SK-N-SH (cell line): ENCODE data around the gene MARCHF4. TPM values are rescaled to one million over a fixed set of nuclear protein-coding genes. Genes with fewer than 3 reads are reported as not detected.

Experiments
- CTCF ChIA-PET: fragments of 300-600, 350-600 bp; formaldehyde crosslinking; extraction: SDS; loops from one replicate; lab custom pipeline; 2021; lab: Yijun Ruan, JAX
- POLR2A ChIA-PET: fragments of 350-600 bp; sonication (Branson Sonifier 250); formaldehyde crosslinking; extraction: SDS; loops from one replicate; lab custom pipeline; 2020; ENCODE audit warnings: antibody characterized with exemption, inconsistent platforms; lab: Yijun Ruan, JAX
- DNase-seq: peaks from one replicate; pipeline ENCODE4 v3.0.0; 2012
- H2AFZ ChIP-seq: fragments of 200-600 bp; sonication (generic); 2 replicates; pipeline ENCODE4 v1.8.1; 2016; ENCODE audit warnings: antibody characterized with exemption, mild to moderate bottlenecking, low read depth
- H3F3A ChIP-seq: fragments of 200-600 bp; sonication (generic); replicated peaks from 2 replicates; pipeline ENCODE3; 2016; ENCODE audit warnings: antibody characterized with exemption, mild to moderate bottlenecking; ENCODE audit not compliant: insufficient read depth
- H3K27ac ChIP-seq, 2 experiments: fragments of 200-500 bp in 1 of 2; fragments of 200-600 bp in 1 of 2; sonication (Bioruptor generic) in 1 of 2; sonication (generic), shearing (Covaris generic) in 1 of 2; 2 replicates each; pipeline versions ENCODE4 v1.5.1 to v1.6.1; 2014 to 2016; ENCODE audit warnings: low read depth in 2 of 2, inconsistent platforms in 1 of 2, low read length in 1 of 2, mild to moderate bottlenecking in 1 of 2, mixed read lengths in 1 of 2
- H3K27me3 ChIP-seq: fragments of 200-600 bp; sonication (generic), shearing (Covaris generic); 2 replicates; pipeline ENCODE4 v1.6.1; 2016; ENCODE audit warnings: mixed run types; ENCODE audit not compliant: insufficient read depth
- H3K36me3 ChIP-seq, 2 experiments: fragments of 200-500 bp in 1 of 2; fragments of 200-600 bp in 1 of 2; sonication (Bioruptor generic) in 1 of 2; sonication (generic) in 1 of 2; replicated peaks in 1 of 2; 2 replicates each; pipeline versions ENCODE3 to v1.5.1; 2014 to 2016; ENCODE audit warnings: low read length in 1 of 2, mild to moderate bottlenecking in 1 of 2; ENCODE audit not compliant: insufficient read depth in 2 of 2, control insufficient read depth in 1 of 2
- H3K4me1 ChIP-seq, 2 experiments: fragments of 200-500 bp in 1 of 2; fragments of 200-600 bp in 1 of 2; sonication (Bioruptor generic) in 1 of 2; sonication (generic), shearing (Covaris generic) in 1 of 2; 2 replicates each; pipeline versions ENCODE4 v1.5.1 to v1.6.1; 2014 to 2016; ENCODE audit warnings: low read depth in 1 of 2, low read length in 1 of 2, mixed run types in 1 of 2; ENCODE audit not compliant: insufficient read depth in 2 of 2, control insufficient read depth in 1 of 2
- H3K4me2 ChIP-seq: fragments of 200-600 bp; sonication (generic), shearing (Covaris generic); 2 replicates; pipeline ENCODE4 v1.6.1; 2017; ENCODE audit warnings: mixed run types
- H3K4me3 ChIP-seq, 2 experiments: fragments of 200-500 bp in 1 of 2; fragments of 200-600 bp in 1 of 2; sonication (Bioruptor generic) in 1 of 2; sonication (generic), shearing (Covaris generic) in 1 of 2; 2 replicates each; pipeline versions ENCODE4 v1.5.1 to v1.8.1; 2014 to 2016; ENCODE audit warnings: low read depth in 2 of 2, inconsistent platforms in 1 of 2, low read length in 1 of 2, mild to moderate bottlenecking in 1 of 2, mixed read lengths in 1 of 2, moderate library complexity in 1 of 2
- H3K79me2 ChIP-seq: fragments of 200-600 bp; sonication (generic); 2 replicates; pipeline ENCODE4 v1.8.1; 2017; ENCODE audit warnings: mild to moderate bottlenecking; ENCODE audit not compliant: insufficient read depth
- H3K9ac ChIP-seq: fragments of 200-600 bp; sonication (generic); 2 replicates; pipeline ENCODE4 v1.6.1; 2017; ENCODE audit warnings: mixed run types
- H3K9me2 ChIP-seq: fragments of 200-600 bp; sonication (generic); 2 replicates; pipeline ENCODE4 v1.6.1; 2017; ENCODE audit warnings: mixed run types
- H3K9me3 ChIP-seq: fragments of 200-600 bp; sonication (generic); 2 replicates; pipeline ENCODE4 v1.6.1; 2017; ENCODE audit warnings: mixed run types, mild to moderate bottlenecking, moderate library complexity
- H4K20me1 ChIP-seq: fragments of 200-600 bp; sonication (generic); 2 replicates; pipeline ENCODE4 v1.6.1; 2017; ENCODE audit warnings: mild to moderate bottlenecking, mixed run types; ENCODE audit not compliant: insufficient read depth
- EP300 ChIP-seq, 2 experiments: IDR thresholded peaks; 2 replicates each; pipeline versions ENCODE4 v1.4.0 to v1.6.1; 2012; ENCODE audit warnings: borderline replicate concordance in 1 of 2, low read depth in 1 of 2, low read length in 1 of 2
- FOSL2 ChIP-seq: IDR thresholded peaks from 2 replicates; pipeline ENCODE4 v1.4.0; 2012; ENCODE audit warnings: low read depth, mild to moderate bottlenecking, moderate library complexity, borderline replicate concordance
- FOXJ3 ChIP-seq: sonication (generic); formaldehyde crosslinking; IDR thresholded peaks from 2 replicates; pipeline ENCODE4 v1.5.1; 2020; ENCODE audit warnings: mild to moderate bottlenecking, missing genetic modification reagents
- JUND ChIP-seq: IDR thresholded peaks from 2 replicates; pipeline ENCODE4 v1.4.0; 2012
- MAX ChIP-seq: IDR thresholded peaks from 2 replicates; pipeline ENCODE4 v1.4.0; 2012; ENCODE audit warnings: low read depth
- MEF2A ChIP-seq: IDR thresholded peaks from 2 replicates; pipeline ENCODE4 v1.4.0; 2012; ENCODE audit warnings: low read depth, borderline replicate concordance
- MXI1 ChIP-seq: IDR thresholded peaks from 2 replicates; pipeline ENCODE4 v1.6.1; 2012; ENCODE audit warnings: mild to moderate bottlenecking, low read depth, low read length, improper control_type of control experiment
- NFIC ChIP-seq: IDR thresholded peaks from 2 replicates; pipeline ENCODE4 v1.4.0; 2012; ENCODE audit warnings: borderline replicate concordance
- NRF1 ChIP-seq: IDR thresholded peaks from 2 replicates; pipeline ENCODE4 v1.6.1; 2012; ENCODE audit warnings: low read depth, mild to moderate bottlenecking, low read length
- PBX3 ChIP-seq: IDR thresholded peaks from 2 replicates; pipeline ENCODE4; 2012
- RCOR1 ChIP-seq: fragments of 150-350 bp; IDR thresholded peaks from 2 replicates; pipeline ENCODE4 v1.6.1; 2017; ENCODE audit warnings: antibody characterized with exemption, low read length
- REST ChIP-seq: IDR thresholded peaks from 2 replicates; pipeline ENCODE4 v1.6.1; 2012; ENCODE audit warnings: mild to moderate bottlenecking, low read depth, low read length, moderate library complexity
- RXRA ChIP-seq: IDR thresholded peaks from 2 replicates; pipeline ENCODE4 v1.4.0; 2012; ENCODE audit warnings: low read depth, mild to moderate bottlenecking, borderline replicate concordance
- SIN3A ChIP-seq: IDR thresholded peaks from 2 replicates; pipeline ENCODE4 v1.6.1; 2012; ENCODE audit warnings: low read depth, mild to moderate bottlenecking, low read length, moderate library complexity, borderline replicate concordance
- ZBTB33 ChIP-seq: IDR thresholded peaks from 2 replicates; pipeline ENCODE4 v1.4.0; 2012; ENCODE audit warnings: low read depth, borderline replicate concordance
- WGBS: methylation state at CpG from one replicate; pipeline ENCODE4 v1.1.6; 2017; ENCODE audit warnings: low lambda C conversion rate; 5-methylcytosine and 5-hydroxymethylcytosine counted together
- polyA plus RNA-seq, 3 experiments: library from polyadenylated mRNA; depleted of rRNA; stranded (reverse); fragments of >200 nt; gene quantifications; 2 replicates each; pipeline ENCODE4 v1.2.3, GENCODE V29; 2012

MARCHF4 gene
- polyA plus RNA-seq, 1 of the 3 experiments (the other 2 are of a cell fraction): 7.6 TPM

GRCh38 chr2:216415541-216415940 is 43.3 kb upstream of the MARCHF4 start:
- Histone ChIP-seq H3K9ac (no peak overlapping the region), H3K79me2 (peaks cover 24% of the 10 kb centered on the region; the same call in 1 of the 2 replicates), H3K9me2 (no peaks in the 10 kb centered on the region), H2AFZ (no peak overlapping the region), H3F3A (peaks cover 7% of the 10 kb centered on the region), H4K20me1 (no peaks in the 10 kb centered on the region), H3K4me1 (peaks cover 5 to 11% of the 10 kb centered on the region in 2 experiments; a peak in 2 of 4 replicates), H3K4me3 (no peak overlapping the region), H3K9me3 (no peaks in the 10 kb centered on the region), H3K36me3 (peaks cover 26 to 31% of the 10 kb centered on the region in 2 experiments), H3K27me3 (no peaks in the 10 kb centered on the region), H3K27ac (no peak overlapping the region), H3K4me2 (no peak overlapping the region)
- POLR2A ChIA-PET: no interaction called here
- 94% methylated on average over 3 of the region's 3 CpGs for WGBS
- TF ChIP-seq SIN3A (no peak), EP300 (IDR thresholded peaks at IDR 0.05; ENCODE audit: borderline replicate concordance in 1 of 2, low read depth in 1 of 2, low read length in 1 of 2) (no peak), FOSL2 (no peak), RCOR1 (no peak), MAX (no peak), MEF2A (no peak), MXI1 (no peak), REST (no peak), ZBTB33 (no peak), NFIC (no peak), RXRA (no peak), FOXJ3 (no peak), PBX3 (no peak), NRF1 (no peak), JUND (no peak)
- CTCF ChIA-PET: interaction anchor here (1.0 to 1.6 kb wide), 3 partner anchors 10 to 301 kb away, joined by 3 to 5 read pairs (median 3); no protein-coding TSS in a partner anchor
- DNase-seq: no peak
